Body of pancreas (tissue), 4 donors: Measurements from ENCODE around the gene TMEM269.

ENCODE experiments used
- POLR2A ChIP-seq, 3 donors: fragments of 450-650 bp; IDR thresholded peaks; one replicate each; pipeline ENCODE4 v1.6.1; 2016; ENCODE audit warnings: antibody characterized with exemption in 3 of 3, mild to moderate bottlenecking in 2 of 3
- TF ChIP-seq, protein P1 (sequence below), 7 experiments: fragments of 450-650 bp in 4 of 7; fragments of 200-600 bp in 3 of 7; sonication (generic) in 3 of 7; IDR thresholded peaks; one replicate each; pipeline ENCODE4 v1.5.1; 2016 to 2019; ENCODE audit warnings: antibody characterized with exemption in 7 of 7

DNA sequence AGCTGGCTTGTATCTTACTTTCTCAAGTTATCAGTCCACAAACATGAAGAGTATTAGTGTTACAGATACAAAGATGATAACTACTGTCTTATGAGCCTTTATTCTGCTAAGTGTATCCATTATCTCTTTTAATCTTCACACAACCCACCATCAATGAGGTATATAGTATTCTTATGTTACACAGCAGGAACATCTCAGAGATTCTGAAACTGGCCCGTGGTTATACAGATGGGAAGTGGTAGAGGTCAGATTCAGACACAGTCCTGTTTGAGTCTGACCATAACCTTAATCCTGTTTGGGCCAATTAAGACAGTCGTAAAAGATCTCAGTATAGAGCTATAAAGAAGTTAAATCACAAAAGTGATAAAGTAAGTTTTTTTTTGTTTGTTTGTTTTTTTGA is 5.1 kb upstream of the TMEM269 start:
- TF ChIP-seq, protein P1, sequence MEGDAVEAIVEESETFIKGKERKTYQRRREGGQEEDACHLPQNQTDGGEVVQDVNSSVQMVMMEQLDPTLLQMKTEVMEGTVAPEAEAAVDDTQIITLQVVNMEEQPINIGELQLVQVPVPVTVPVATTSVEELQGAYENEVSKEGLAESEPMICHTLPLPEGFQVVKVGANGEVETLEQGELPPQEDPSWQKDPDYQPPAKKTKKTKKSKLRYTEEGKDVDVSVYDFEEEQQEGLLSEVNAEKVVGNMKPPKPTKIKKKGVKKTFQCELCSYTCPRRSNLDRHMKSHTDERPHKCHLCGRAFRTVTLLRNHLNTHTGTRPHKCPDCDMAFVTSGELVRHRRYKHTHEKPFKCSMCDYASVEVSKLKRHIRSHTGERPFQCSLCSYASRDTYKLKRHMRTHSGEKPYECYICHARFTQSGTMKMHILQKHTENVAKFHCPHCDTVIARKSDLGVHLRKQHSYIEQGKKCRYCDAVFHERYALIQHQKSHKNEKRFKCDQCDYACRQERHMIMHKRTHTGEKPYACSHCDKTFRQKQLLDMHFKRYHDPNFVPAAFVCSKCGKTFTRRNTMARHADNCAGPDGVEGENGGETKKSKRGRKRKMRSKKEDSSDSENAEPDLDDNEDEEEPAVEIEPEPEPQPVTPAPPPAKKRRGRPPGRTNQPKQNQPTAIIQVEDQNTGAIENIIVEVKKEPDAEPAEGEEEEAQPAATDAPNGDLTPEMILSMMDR (IDR thresholded peaks at IDR 0.05) = no peak
- no peak for TF ChIP-seq POLR2A (IDR thresholded peaks at IDR 0.05)
